GM19467 (cell line): ENCODE results near the gene SUV39H1.

ENCODE experiments used
- ATAC-seq: cut with Tn5 transposase; IDR thresholded peaks from one replicate; pipeline ENCODE4 v1.9.1; 2021; ENCODE audit warnings: mild to moderate bottlenecking, moderate library complexity; ENCODE audit not compliant: unreplicated experiment

SUV39H1 gene

DNA sequence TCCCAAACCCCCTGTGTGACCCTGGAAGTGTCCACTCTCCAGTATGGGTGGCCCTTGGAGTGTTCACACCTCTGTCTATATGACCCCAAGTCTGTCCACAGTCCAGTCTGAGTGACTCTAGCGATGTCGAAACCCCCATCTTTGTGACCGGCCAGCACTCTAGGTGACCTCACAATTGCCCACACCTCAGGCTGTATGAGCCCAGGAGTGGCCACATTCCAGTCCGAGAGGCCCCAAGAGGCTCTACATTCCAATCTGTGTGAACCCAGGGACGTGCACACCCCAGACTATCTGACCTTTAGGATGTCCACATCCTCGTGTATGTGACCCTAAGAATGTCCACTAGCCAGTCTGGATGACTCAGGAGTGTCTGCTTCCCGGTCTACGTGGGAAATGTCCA lies 57.7 kb downstream of the SUV39H1 start:
- no peak for ATAC-seq
